Stimulated activated CD8-positive, alpha-beta memory T cell treated with anti-CD3 and anti-CD28 coated beads, Interleukin-7, amount 100 ng/mL, for 4 hours (primary cell): Measurements from ENCODE around the gene PCOLCE2.

Source experiments
- DNase-seq, 2 donors: peaks; one replicate each; pipeline ENCODE4 v3.0.0-alpha.2; 2020; ENCODE audit warnings: low read depth in 2 of 2

Gene PCOLCE2

GRCh38 chr3:142888481-142889211, at the start of gene PCOLCE2:
Gene PCOLCE2, minus strand, starts transcription at chr3:142889083. Its CDS starts 187 bp downstream, at chr3:142888896.
- DNase-seq, result no peak

- DNase-seq, result no peak
Observed at GRCh38 chr3:142935963-142936362, 47.1 kb upstream of the PCOLCE2 start.

- no peak for DNase-seq
Observed at GRCh38 chr3:142934887-142935269, 46.0 kb upstream of the PCOLCE2 start.

GRCh38 chr3:142934128-142934886, 45.4 kb upstream of the PCOLCE2 start:
- DNase-seq, result no peak

- no peak for DNase-seq
Observed at GRCh38 chr3:142931222-142931621, 42.3 kb upstream of the PCOLCE2 start.

GRCh38 chr3:142930463-142930862, 41.6 kb upstream of the PCOLCE2 start:
- DNase-seq, result no peak

- DNase-seq, result no peak
Observed at GRCh38 chr3:142929890-142930289, 41.0 kb upstream of the PCOLCE2 start.

- no peak for DNase-seq
Observed at GRCh38 chr3:142929109-142929508, 40.2 kb upstream of the PCOLCE2 start.

- no peak for DNase-seq
Observed at GRCh38 chr3:142926368-142926944, 37.6 kb upstream of the PCOLCE2 start.

- no peak for DNase-seq
Observed at GRCh38 chr3:142925140-142925539, 36.3 kb upstream of the PCOLCE2 start.

- no peak for DNase-seq
Observed at GRCh38 chr3:142923694-142924093, 34.8 kb upstream of the PCOLCE2 start.

GRCh38 chr3:142916605-142917004, 27.7 kb upstream of the PCOLCE2 start:
- DNase-seq, result no peak

- no peak for DNase-seq
Observed at GRCh38 chr3:142915636-142916035, 26.8 kb upstream of the PCOLCE2 start.

GRCh38 chr3:142914286-142914811, 25.5 kb upstream of the PCOLCE2 start:
- DNase-seq, result no peak

GRCh38 chr3:142913432-142913831, 24.5 kb upstream of the PCOLCE2 start:
- no peak for DNase-seq

GRCh38 chr3:142912402-142913172, 23.7 kb upstream of the PCOLCE2 start:
- DNase-seq, result no peak

- DNase-seq, result no peak
Observed at GRCh38 chr3:142910280-142910679, 21.4 kb upstream of the PCOLCE2 start.

- no peak for DNase-seq
Observed at GRCh38 chr3:142909282-142909681, 20.4 kb upstream of the PCOLCE2 start.

GRCh38 chr3:142907996-142908395, 19.1 kb upstream of the PCOLCE2 start:
- no peak for DNase-seq

GRCh38 chr3:142904639-142905436, 16.0 kb upstream of the PCOLCE2 start:
- no peak for DNase-seq

- DNase-seq, result no peak
Observed at GRCh38 chr3:142902356-142902755, 13.5 kb upstream of the PCOLCE2 start.
